KMS-11 (cell line): Measurements from ENCODE around the gene HSPA12A.
A peak's percentile ranks its signal among the peaks of the same experiment; 100 is the strongest.

ENCODE experiments used
- H2AFZ ChIP-seq: fragments of 200-600 bp; sonication (generic); 2 replicates; pipeline ENCODE4 v1.6.1; 2016; ENCODE audit warnings: antibody characterized with exemption, mixed run types, low read depth
- H3K27ac ChIP-seq: fragments of 200-600 bp; sonication (generic); 2 replicates; pipeline ENCODE4 v1.6.1; 2016; ENCODE audit warnings: mild to moderate bottlenecking, mixed run types
- H3K27me3 ChIP-seq: fragments of 200-600 bp; sonication (generic); 2 replicates; pipeline ENCODE4 v1.6.1; 2017; ENCODE audit warnings: mild to moderate bottlenecking, low read depth, mixed run types, moderate library complexity; ENCODE audit not compliant: insufficient read depth
- H3K36me3 ChIP-seq: fragments of 200-600 bp; sonication (generic); 2 replicates; pipeline ENCODE4 v1.6.1; 2017; ENCODE audit warnings: mild to moderate bottlenecking, mixed run types; ENCODE audit not compliant: insufficient read depth
- H3K4me1 ChIP-seq: fragments of 200-600 bp; sonication (generic); 2 replicates; pipeline ENCODE4 v1.6.1; 2016; ENCODE audit warnings: mild to moderate bottlenecking, low read depth, mixed run types; ENCODE audit not compliant: poor library complexity, severe bottlenecking
- H3K4me2 ChIP-seq: fragments of 200-600 bp; sonication (generic); 2 replicates; pipeline ENCODE4 v1.7.0; 2016; ENCODE audit warnings: mild to moderate bottlenecking, mixed run types
- H3K4me3 ChIP-seq: fragments of 200-600 bp; sonication (generic); IDR thresholded peaks from 2 replicates; pipeline ENCODE4 v1.6.1; 2017; ENCODE audit warnings: low read depth, low read length, mixed read lengths; ENCODE audit not compliant: insufficient read depth
- H3K79me2 ChIP-seq: fragments of 200-600 bp; sonication (generic); 2 replicates; pipeline ENCODE4 v1.6.1; 2016; ENCODE audit warnings: low read depth, mixed run types; ENCODE audit not compliant: insufficient read depth
- H3K9ac ChIP-seq: fragments of 200-600 bp; sonication (generic); 2 replicates; pipeline ENCODE4 v1.6.1; 2016; ENCODE audit warnings: mild to moderate bottlenecking, mixed run types
- H4K20me1 ChIP-seq: fragments of 200-600 bp; sonication (generic); 2 replicates; pipeline ENCODE4 v1.6.1; 2016; ENCODE audit warnings: mild to moderate bottlenecking, mixed run types; ENCODE audit not compliant: insufficient read depth
- CTCF ChIP-seq: fragments of 200-600 bp; sonication (generic); conservative IDR thresholded peaks from 2 replicates; pipeline ENCODE4 v1.6.1; 2017; ENCODE audit warnings: low read depth, mild to moderate bottlenecking, antibody characterized with exemption, low read length, moderate library complexity, mixed read lengths

Gene HSPA12A

GRCh38 chr10:116743266-116744064 lies 1.1 kb upstream of the HSPA12A start:
- Histone ChIP-seq H3K79me2 (no peaks in the 10 kb centered on the region), H3K9ac (no peak overlapping the region), H3K27ac (no peak overlapping the region), H3K27me3 (peaks cover 3% of the 10 kb centered on the region; the same call in 1 of the 2 replicates), H4K20me1 (no peaks in the 10 kb centered on the region), H3K4me3 (no peak overlapping the region), H3K4me2 (peak overlapping the region; percentile 33; the same call in 1 of the 2 replicates), H2AFZ (peak overlapping the region; percentile 75; the same call in 1 of the 2 replicates), H3K4me1 (no peaks in the 10 kb centered on the region), H3K36me3 (no peaks in the 10 kb centered on the region)
- no peak for TF ChIP-seq CTCF

GRCh38 chr10:116741391-116742351 lies 695 bp downstream of the HSPA12A start:
- Histone ChIP-seq H3K27ac (no peak overlapping the region), H3K79me2 (no peaks in the 10 kb centered on the region), H3K27me3 (peaks cover 3% of the 10 kb centered on the region; the same call in 1 of the 2 replicates), H3K36me3 (no peaks in the 10 kb centered on the region), H3K9ac (no peak overlapping the region), H3K4me1 (no peaks in the 10 kb centered on the region), H3K4me2 (peak overlapping the region; percentile 33; the same call in 1 of the 2 replicates), H2AFZ (peak overlapping the region; percentile 59), H3K4me3 (no peak overlapping the region), H4K20me1 (no peaks in the 10 kb centered on the region)
- no peak for TF ChIP-seq CTCF

GRCh38 chr10:116740971-116741370 lies 1.4 kb downstream of the HSPA12A start:
- no peak for TF ChIP-seq CTCF
- no peak overlapping the region for H3K4me3 ChIP-seq
- H3K4me1 ChIP-seq: no peaks in the 10 kb centered on the region
- no peaks in the 10 kb centered on the region for H4K20me1 ChIP-seq
- no peak overlapping the region for H3K9ac ChIP-seq
- peaks cover 3% of the 10 kb centered on the region; the same call in 1 of the 2 replicates for H3K27me3 ChIP-seq
- H3K79me2 ChIP-seq: no peaks in the 10 kb centered on the region
- H3K36me3 ChIP-seq: no peaks in the 10 kb centered on the region
- no peak overlapping the region for H2AFZ ChIP-seq
- no peak overlapping the region for H3K4me2 ChIP-seq
- H3K27ac ChIP-seq: no peak overlapping the region

- H3K4me2 ChIP-seq: no peak overlapping the region
- H3K27me3 ChIP-seq: peaks cover 3% of the 10 kb centered on the region; the same call in 1 of the 2 replicates
- no peaks in the 10 kb centered on the region for H4K20me1 ChIP-seq
- H2AFZ ChIP-seq: no peak overlapping the region
- H3K9ac ChIP-seq: no peak overlapping the region
- H3K27ac ChIP-seq: no peak overlapping the region
- no peak overlapping the region for H3K4me3 ChIP-seq
- H3K4me1 ChIP-seq: no peaks in the 10 kb centered on the region
- H3K79me2 ChIP-seq: no peaks in the 10 kb centered on the region
- H3K36me3 ChIP-seq: no peaks in the 10 kb centered on the region
- no peak for TF ChIP-seq CTCF
Measured at GRCh38 chr10:116738339-116738738, 4.0 kb downstream of the HSPA12A start.
